WTC11 (cell line): Measurements from ENCODE around the gene MCUB. TPM values are rescaled to one million over a fixed set of nuclear protein-coding genes. Genes with fewer than 3 reads are reported as not detected.

ENCODE experiments used
- ATAC-seq: fragments of 200-7000 bp; cut with Tn5 transposase; 2 replicates; pipeline ENCODE4 v1.10.0; 2021; ENCODE audit warnings: mild to moderate bottlenecking, moderate library complexity
- CTCF ChIA-PET: fragments of 300-600 bp; sonication (Branson Sonifier 250); formaldehyde crosslinking; loops from one replicate; lab custom pipeline; 2021; ENCODE audit warnings: antibody characterized with exemption; lab: Charles Lee
- POLR2A ChIA-PET: fragments of 350-600 bp; sonication (Branson Sonifier 250); formaldehyde crosslinking; loops from one replicate; lab custom pipeline; 2021; ENCODE audit warnings: antibody characterized with exemption; lab: Charles Lee
- DNase-seq: peaks from one replicate; pipeline ENCODE4 v3.0.0; 2021; ENCODE audit warnings: low spot score
- H3K27ac Mint-ChIP-seq: 2 replicates; pipeline ENCODE4 v1.8.0; 2021; ENCODE audit warnings: mixed read lengths
- H3K27me3 Mint-ChIP-seq: 2 replicates; pipeline ENCODE4 v1.8.0; 2021; ENCODE audit warnings: low read depth, mild to moderate bottlenecking, moderate library complexity, mixed read lengths
- H3K36me3 Mint-ChIP-seq: 2 replicates; pipeline ENCODE4 v1.8.0; 2021; ENCODE audit warnings: mixed read lengths
- H3K4me1 Mint-ChIP-seq: 2 replicates; pipeline ENCODE4 v1.8.0; 2022; ENCODE audit warnings: mixed read lengths
- H3K4me3 Mint-ChIP-seq: 2 replicates; pipeline ENCODE4 v1.8.0; 2021; ENCODE audit warnings: mild to moderate bottlenecking, moderate library complexity, mixed read lengths
- H3K9me3 Mint-ChIP-seq: 2 replicates; pipeline ENCODE4 v1.8.0; 2021; ENCODE audit warnings: mixed read lengths
- AR ChIP-seq: fragments of 250-450 bp; sonication (Bioruptor Pico); IDR thresholded peaks from 2 replicates; pipeline ENCODE4 v1.9.0; 2021; ENCODE audit warnings: mild to moderate bottlenecking
- ARID4B ChIP-seq: sonication (generic); formaldehyde crosslinking; IDR thresholded peaks from 2 replicates; pipeline ENCODE4 v1.8.0; 2023; ENCODE audit warnings: missing genetic modification reagents, mild to moderate bottlenecking, borderline replicate concordance
- CREB1 ChIP-seq: sonication (generic); formaldehyde crosslinking; IDR thresholded peaks from 2 replicates; pipeline ENCODE4 v1.8.0; 2023; ENCODE audit warnings: mild to moderate bottlenecking, missing genetic modification reagents
- E2F5 ChIP-seq: sonication (generic); formaldehyde crosslinking; IDR thresholded peaks from 2 replicates; pipeline ENCODE4 v1.8.1; 2022; ENCODE audit warnings: mild to moderate bottlenecking, moderate library complexity, missing genetic modification reagents
- GTF2I ChIP-seq: fragments of 250-450 bp; sonication (Bioruptor Pico); conservative IDR thresholded peaks from 2 replicates; pipeline ENCODE4 v1.4.0; 2021; ENCODE audit warnings: mild to moderate bottlenecking
- HMGA2 ChIP-seq: fragments of 250-450 bp; sonication (Bioruptor Pico); IDR thresholded peaks from 2 replicates; pipeline ENCODE4 v1.4.0; 2021; ENCODE audit warnings: mild to moderate bottlenecking, moderate library complexity
- KAT7 ChIP-seq: sonication (generic); formaldehyde crosslinking; IDR thresholded peaks from 2 replicates; pipeline ENCODE4 v1.8.1; 2023; ENCODE audit warnings: missing genetic modification reagents, mild to moderate bottlenecking, borderline replicate concordance
- NR3C1 ChIP-seq: sonication (generic); formaldehyde crosslinking; conservative IDR thresholded peaks from 2 replicates; pipeline ENCODE4 v1.8.1; 2023; ENCODE audit warnings: low read depth, mild to moderate bottlenecking, missing genetic modification reagents
- SMAD3 ChIP-seq: sonication (generic); formaldehyde crosslinking; IDR thresholded peaks from 2 replicates; pipeline ENCODE4 v1.8.0; 2022; ENCODE audit warnings: missing genetic modification reagents, mild to moderate bottlenecking, borderline replicate concordance
- USF1 ChIP-seq: sonication (generic); formaldehyde crosslinking; IDR thresholded peaks from 2 replicates; pipeline ENCODE4 v1.8.0; 2022; ENCODE audit warnings: mild to moderate bottlenecking, missing genetic modification reagents
- ZBTB21 ChIP-seq: sonication (generic); formaldehyde crosslinking; IDR thresholded peaks from 2 replicates; pipeline ENCODE4 v1.8.1; 2023; ENCODE audit warnings: mild to moderate bottlenecking, missing genetic modification reagents, borderline replicate concordance
- ZBTB43 ChIP-seq: sonication (generic); formaldehyde crosslinking; IDR thresholded peaks from 2 replicates; pipeline ENCODE4 v1.8.1; 2023; ENCODE audit warnings: mild to moderate bottlenecking, missing genetic modification reagents
- ZNF121 ChIP-seq: sonication (generic); formaldehyde crosslinking; IDR thresholded peaks from 2 replicates; pipeline ENCODE4 v1.8.0; 2023; ENCODE audit warnings: missing genetic modification reagents
- ZNF263 ChIP-seq: sonication (generic); formaldehyde crosslinking; IDR thresholded peaks from 2 replicates; pipeline ENCODE4 v1.8.1; 2022; ENCODE audit warnings: low read depth, mild to moderate bottlenecking, moderate library complexity, missing genetic modification reagents
- total RNA-seq: library from RNA; stranded (reverse); gene quantifications from 3 replicates; pipeline ENCODE4 v1.2.3, GENCODE V29; 2021

The MCUB gene
- total RNA-seq, 1 experiment from 2014 or later: 26.8 TPM

GRCh38 chr4:109574443-109574850 lies 14.4 kb downstream of the MCUB start (continued):
- TF ChIP-seq AR (no peak), ARID4B (CRISPR knock-in tag) (no peak), ZNF263 (CRISPR knock-in tag) (no peak), E2F5 (CRISPR knock-in tag) (no peak), NR3C1 (no peak), GTF2I (CRISPR knock-in tag) (no peak)

GRCh38 chr4:109574931-109575804 lies 15.1 kb downstream of the MCUB start:
- DNase-seq (no peak), ATAC-seq (no peak)
- peaks cover 4% of the 10 kb centered on the region; the same call in 1 of the 2 replicates for H3K9me3 Mint-ChIP-seq
- no peaks in the 10 kb centered on the region for H3K27me3 Mint-ChIP-seq
- no peak overlapping the region for H3K4me3 Mint-ChIP-seq
- no peaks in the 10 kb centered on the region for H3K4me1 Mint-ChIP-seq
- H3K27ac Mint-ChIP-seq: no peak overlapping the region
- CTCF ChIA-PET: interaction anchor here (0.6 to 1.4 kb wide), 4 partner anchors 13 to 146 kb away, joined by 3 to 7 read pairs (median 3); no protein-coding TSS in a partner anchor
- POLR2A ChIA-PET: no interaction called here
- TF ChIP-seq USF1 (CRISPR knock-in tag): no peak
- no peak for TF ChIP-seq ZNF121
- no peak for TF ChIP-seq KAT7 (CRISPR knock-in tag)
- no peak for TF ChIP-seq ZBTB43 (CRISPR knock-in tag)
- no peak for TF ChIP-seq ZBTB21
- H3K36me3 Mint-ChIP-seq: 0 out of 2 replicates have a peak, but pooled peaks cover 3% of the 10 kb centered on the region

- no peak overlapping the region for H3K27ac Mint-ChIP-seq
- peaks cover 10% of the 10 kb centered on the region for H3K36me3 Mint-ChIP-seq
- ChIA-PET POLR2A (no interaction called here), CTCF (no interaction called here)
- H3K4me1 Mint-ChIP-seq: no peaks in the 10 kb centered on the region
- DNase-seq: no peak
- no peaks in the 10 kb centered on the region for H3K27me3 Mint-ChIP-seq
- H3K9me3 Mint-ChIP-seq: peaks cover 10% of the 10 kb centered on the region
- H3K4me3 Mint-ChIP-seq: no peak overlapping the region
- no peak for ATAC-seq
- no peak for TF ChIP-seq SMAD3 (CRISPR knock-in tag)
- TF ChIP-seq HMGA2 (CRISPR knock-in tag): no peak
- no peak for TF ChIP-seq CREB1
These were observed 16.4 kb downstream of the MCUB start for GRCh38 chr4:109576462-109576861.
